Measurements from ENCODE around the gene ACOD1.
"Not testable (repeated sequence)": the region's sequence is repeated elsewhere in the genome, so short reads cannot be mapped to it uniquely, and the experiment has no call there.

The ACOD1 gene

GRCh38 chr13:76954538-76954937 is 6.2 kb downstream of the ACOD1 start:
- DNase-seq = no peak

DNA sequence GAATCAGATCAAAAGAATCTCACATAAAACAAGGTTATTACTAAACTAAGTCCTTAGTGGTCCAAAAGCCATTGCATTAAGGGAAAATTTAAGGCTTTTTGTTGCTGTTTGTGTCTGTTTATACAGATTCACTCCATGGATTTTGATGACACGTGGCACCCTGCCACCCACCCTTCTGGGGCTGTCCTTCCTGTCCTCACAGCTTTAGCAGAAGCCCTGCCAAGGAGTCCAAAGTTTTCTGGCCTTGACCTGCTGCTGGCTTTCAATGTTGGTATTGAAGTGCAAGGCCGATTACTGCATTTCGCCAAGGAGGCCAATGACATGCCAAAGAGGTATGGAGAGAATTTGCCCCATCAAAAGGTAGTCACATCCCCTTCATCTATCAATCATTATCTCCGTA is 6.9 kb downstream of the ACOD1 start:
- DNase-seq = no peak

DNA sequence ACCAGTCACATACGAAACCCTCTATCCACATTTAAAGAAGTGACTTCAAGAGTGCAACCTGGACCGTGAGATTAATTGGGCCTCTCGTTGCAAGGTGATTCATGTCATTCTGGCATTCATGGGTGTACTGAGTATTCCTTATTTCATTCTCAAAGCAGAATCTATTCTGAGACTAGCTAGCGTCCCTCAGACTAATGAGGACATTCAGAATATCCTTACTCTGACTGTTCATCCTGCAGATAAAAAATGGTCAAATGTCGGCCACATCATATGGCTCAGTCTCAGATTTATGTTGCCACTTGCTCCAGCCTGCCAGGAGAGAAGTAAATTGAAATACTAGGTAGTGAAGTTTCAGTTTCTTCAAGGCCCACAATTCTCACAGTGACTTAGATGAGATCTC is 7.3 kb downstream of the ACOD1 start:
- no peak for DNase-seq

DNA sequence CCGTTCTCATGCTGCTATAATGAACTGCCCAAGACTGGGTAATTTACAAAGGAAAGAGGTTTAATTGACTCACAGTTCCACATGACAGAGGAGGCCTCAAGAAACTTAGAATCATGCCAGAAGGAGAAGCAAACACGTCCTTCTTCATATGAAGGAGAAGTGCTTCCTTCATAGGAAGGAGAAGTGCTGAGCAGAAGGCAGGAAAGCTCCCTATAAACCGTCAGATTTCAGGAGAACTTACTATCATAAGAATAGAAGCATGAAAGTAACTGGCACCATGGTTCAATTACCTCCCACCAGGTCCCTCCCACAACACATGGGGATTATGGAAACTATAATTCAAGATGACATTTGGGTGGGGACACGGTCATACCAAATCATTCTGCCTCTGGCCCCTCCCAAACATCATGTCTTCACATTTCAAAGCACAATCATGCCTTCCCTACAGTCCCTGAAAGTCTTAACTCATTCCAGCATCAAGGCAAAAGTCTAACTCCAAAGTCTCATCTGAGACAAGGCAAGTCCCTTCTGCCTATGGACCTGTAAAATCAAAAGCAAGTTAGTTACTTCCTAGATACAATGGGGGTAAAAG is 10.6 kb downstream of the ACOD1 start:
- DNase-seq = no peak

- not testable (repeated sequence) for DNase-seq
Measured at GRCh38 chr13:76959734-76960133, 11.4 kb downstream of the ACOD1 start.

DNA sequence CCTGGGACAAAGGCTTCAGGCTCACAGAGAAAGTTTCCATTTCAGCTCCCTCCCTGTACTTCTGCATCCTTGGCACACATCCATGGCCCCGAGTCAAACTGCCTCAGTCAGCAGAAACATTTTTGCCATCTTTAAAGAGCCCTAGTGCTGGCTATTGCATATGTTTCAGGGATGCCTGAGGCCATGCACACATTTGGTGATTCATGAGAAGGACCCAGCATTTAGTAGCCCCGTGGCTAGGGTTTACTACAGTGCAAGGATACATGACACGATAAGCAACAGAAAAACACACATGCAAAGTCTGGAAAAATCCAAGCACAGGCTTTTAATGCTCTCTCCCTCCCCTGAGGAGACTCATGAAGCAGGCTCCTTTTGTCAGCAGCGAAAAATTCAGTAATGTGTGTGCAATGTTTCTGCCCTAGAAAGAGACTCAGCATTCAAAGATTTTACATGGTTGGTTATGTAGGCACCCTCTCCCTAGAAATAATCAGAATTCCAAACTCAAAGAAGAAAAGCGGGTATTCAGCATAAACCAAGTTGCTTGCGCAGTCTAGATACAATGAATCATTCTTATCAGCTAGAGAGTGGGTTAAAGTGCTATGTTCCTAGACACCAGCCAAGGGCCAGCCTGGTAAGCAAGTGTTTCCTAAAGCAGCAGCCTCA is 17.6 kb downstream of the ACOD1 start:
- peak; percentile 69 for DNase-seq

DNA sequence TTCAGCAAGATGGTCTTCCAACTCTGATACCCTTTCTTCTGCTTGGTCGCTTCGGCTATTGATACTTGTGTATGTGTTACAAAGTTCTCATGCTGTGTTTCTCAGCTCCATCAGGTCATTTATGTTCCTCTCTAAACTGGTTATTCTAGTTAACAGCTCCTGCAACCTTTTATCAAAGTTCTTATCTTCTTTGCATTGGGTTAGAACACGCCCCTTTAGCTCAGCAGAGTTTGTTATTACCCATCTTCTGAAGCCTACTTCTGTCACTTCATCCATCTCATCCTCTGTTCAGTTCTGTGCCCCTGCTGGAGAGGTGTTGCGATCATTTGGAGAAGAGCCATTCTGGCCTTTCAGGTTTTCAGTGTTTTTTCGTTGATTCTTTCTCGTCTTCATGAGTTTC is 18.7 kb downstream of the ACOD1 start:
- DNase-seq = no peak

GRCh38 chr13:76968041-76968440 is 19.7 kb downstream of the ACOD1 start:
- peak; percentile 53 for DNase-seq

- DNase-seq = no peak
Measured at GRCh38 chr13:76969488-76970365, 21.4 kb downstream of the ACOD1 start.

DNA sequence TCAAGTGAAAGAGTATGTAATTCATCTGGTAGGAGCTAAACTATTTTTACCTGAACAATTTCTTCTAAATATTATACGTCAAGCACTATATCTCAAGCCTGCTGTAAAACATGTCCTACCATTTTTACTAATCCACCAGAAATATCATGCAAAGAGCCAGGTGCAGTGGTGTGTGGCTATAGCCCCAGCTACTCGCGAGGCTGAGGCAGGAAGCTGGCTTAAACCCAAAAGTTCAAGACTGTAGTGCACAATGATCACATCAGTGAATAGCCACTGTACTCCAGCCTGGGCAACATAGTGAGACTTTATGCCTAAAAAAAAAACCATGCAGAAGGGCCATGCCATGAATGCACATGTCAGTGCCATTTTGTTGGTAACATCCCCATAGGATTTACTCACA is 22.9 kb downstream of the ACOD1 start:
- no peak for DNase-seq

- DNase-seq = no peak
Measured at GRCh38 chr13:76971851-76972829, 23.8 kb downstream of the ACOD1 start.

- no peak for DNase-seq
Measured at GRCh38 chr13:76973920-76974617, 25.8 kb downstream of the ACOD1 start.

DNA sequence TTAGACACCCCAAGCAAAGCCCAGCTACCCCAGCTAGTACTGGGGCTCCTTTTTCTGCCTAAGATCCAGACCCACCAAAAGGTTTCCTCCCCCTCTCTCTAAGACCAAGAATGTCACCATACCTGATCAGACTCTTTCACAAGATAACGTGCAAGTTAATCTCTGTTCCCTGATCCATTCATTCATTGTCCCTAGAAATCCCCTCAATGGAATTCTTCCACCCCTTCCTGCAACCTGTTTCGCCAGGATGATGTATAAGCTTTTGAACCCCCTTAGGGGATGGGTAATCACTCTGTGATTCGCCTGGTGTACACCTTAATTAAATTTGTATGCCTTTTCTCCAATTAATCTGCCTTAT is 26.3 kb downstream of the ACOD1 start:
- no peak for DNase-seq

DNA sequence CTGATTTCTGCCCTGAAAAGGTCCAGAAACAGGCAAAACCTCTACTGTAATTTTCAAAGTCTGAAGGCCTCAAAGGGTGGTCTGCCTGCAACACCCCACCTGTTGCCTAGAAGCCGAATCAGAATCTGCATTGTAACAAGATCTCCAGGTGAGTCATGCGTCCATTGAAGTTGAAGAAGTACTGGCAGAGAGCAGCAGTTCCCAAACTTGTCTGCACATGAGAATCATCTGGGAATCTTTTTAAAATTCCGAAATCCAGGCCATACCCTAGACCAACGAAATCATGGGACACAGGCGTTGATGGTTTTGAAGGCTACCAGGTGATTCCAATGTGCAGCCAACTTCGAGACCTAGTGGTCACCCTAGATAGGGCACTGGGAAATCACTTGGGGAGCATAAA is 27.6 kb downstream of the ACOD1 start:
- no peak for DNase-seq

DNA sequence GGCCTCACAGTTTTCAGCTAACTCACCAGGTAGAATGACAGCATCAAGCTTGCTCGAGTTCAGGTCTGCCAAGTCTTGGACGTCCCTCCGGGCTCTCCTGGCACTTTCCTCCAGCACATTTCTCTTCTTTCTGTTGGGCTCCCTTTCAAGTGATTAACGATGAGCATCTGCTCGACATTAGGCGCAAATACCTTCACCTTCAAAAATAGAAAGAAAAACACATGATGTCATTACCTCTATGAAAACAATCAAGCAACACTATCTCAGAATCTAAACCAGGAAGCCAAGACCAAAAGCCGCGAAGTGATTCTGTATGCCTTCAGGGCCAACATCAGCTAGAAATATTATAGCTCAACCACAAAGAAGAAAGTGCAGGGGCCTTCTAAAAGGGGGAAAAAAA is 28.2 kb downstream of the ACOD1 start:
- DNase-seq = peak; percentile 60

DNA sequence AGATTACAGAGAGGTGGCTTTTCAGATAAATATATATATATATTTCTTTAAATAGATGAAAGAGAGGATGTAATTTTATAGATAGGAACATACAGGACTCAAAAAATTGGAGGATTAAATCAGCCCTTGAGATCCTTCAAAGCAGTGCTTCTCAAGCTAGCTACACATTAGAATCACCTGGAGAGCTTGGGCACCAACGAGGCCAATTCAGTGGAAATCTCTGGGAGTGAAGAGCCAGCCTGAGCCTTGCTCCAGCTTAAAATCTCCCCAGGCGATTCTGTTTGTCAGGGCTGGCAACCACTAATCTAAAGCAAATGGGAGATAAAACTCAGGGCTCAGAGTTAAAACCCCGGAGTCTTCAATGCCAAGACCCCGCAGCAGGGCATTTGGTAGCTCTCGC is 28.6 kb downstream of the ACOD1 start:
- DNase-seq = no peak

GRCh38 chr13:76980075-76980718 is 31.9 kb downstream of the ACOD1 start:
- DNase-seq = peak; percentile 91

DNA sequence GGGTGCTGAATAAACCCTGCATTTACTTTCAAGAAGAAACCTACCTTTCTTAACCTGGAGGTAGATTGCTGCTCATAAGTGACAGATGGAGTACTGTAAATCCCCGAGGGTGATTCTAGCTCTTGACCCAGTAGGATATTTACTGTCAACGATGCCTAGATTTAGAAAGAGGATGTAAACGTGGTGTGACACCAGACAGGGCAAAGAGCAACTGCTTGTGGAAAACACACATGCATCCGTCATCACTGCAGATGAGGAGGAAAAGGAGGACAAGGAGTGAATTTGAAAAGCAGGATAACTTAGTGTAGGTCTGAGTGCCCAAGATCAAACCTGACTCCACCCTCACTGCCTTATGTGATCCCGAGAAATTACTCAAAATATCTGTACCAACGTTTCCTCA is 33.8 kb downstream of the ACOD1 start:
- no peak for DNase-seq

GRCh38 chr13:76983676-76984075 is 35.4 kb downstream of the ACOD1 start:
- DNase-seq = no peak

DNA sequence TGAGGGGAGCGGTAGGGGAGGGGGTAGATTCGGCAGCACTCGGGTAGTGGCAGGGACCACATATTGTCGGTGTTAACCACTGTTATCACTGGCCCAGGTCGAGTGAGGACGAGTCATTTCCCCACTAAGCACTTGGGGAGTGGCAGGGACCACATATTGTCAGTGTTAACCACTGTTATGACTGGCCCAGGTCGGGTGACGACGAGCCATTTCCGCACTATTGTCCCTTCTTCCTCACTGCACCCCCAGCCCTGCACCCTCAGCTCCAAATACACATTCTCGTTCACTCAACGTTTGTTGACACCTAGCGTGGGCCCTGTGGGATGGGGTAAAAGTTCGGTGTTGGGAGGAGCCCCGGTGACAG is 43.1 kb downstream of the ACOD1 start:
- no peak for DNase-seq

GRCh38 chr13:76991796-76992547 is 43.7 kb downstream of the ACOD1 start, which contains the start of gene CLN5:
Gene CLN5, plus strand, starts transcription at chr13:76992081. Its CDS starts 18 bp downstream, at chr13:76992099.
- DNase-seq = peak; percentile 95

Data from eye (tissue), 1 donor.